Activated B cell treated with CpG ODN at 0.5 μM for 24 hours (primary cell): Measurements from ENCODE around the gene ADAM8. TPM values are rescaled to one million over a fixed set of nuclear protein-coding genes. Genes with fewer than 3 reads are reported as not detected.

Experiments used
- ATAC-seq: fragments of 200-7000 bp; cut with Tn5 transposase; one replicate; pipeline ENCODE4 v1.10.0; 2021; ENCODE audit warnings: low read depth, mild to moderate bottlenecking, moderate library complexity
- CTCF ChIA-PET: fragments of 350-600 bp; sonication (Branson Sonifier 250); formaldehyde crosslinking; loops from one replicate; lab custom pipeline; 2021; ENCODE audit warnings: antibody characterized with exemption; lab: Charles Lee
- POLR2A ChIA-PET: fragments of 350-600 bp; sonication (Branson Sonifier 250); formaldehyde crosslinking; loops from one replicate; lab custom pipeline; 2021; ENCODE audit warnings: antibody characterized with exemption; lab: Charles Lee
- DNase-seq: peaks from one replicate; pipeline ENCODE4 v3.0.0; 2022
- H3K27ac Mint-ChIP-seq: one replicate; pipeline ENCODE4 v1.8.0; 2020; ENCODE audit warnings: mixed read lengths
- H3K27me3 Mint-ChIP-seq: one replicate; pipeline ENCODE4 v1.8.0; 2021; ENCODE audit warnings: mixed read lengths
- H3K36me3 Mint-ChIP-seq: one replicate; pipeline ENCODE4 v1.8.0; 2021; ENCODE audit warnings: low read depth, mixed read lengths
- H3K4me1 Mint-ChIP-seq: one replicate; pipeline ENCODE4 v1.8.0; 2021; ENCODE audit warnings: mixed read lengths
- H3K4me3 Mint-ChIP-seq: one replicate; pipeline ENCODE4 v1.8.0; 2020; ENCODE audit warnings: mild to moderate bottlenecking, mixed read lengths
- H3K9me3 Mint-ChIP-seq: one replicate; pipeline ENCODE4 v1.8.0; 2020; ENCODE audit warnings: mixed read lengths
- intact Hi-C: fragments of 100-400 bp; cut with micrococcal nuclease; formaldehyde crosslinking; loops from one replicate; pipeline ENCODE4 v1.15.1; 2024
- total RNA-seq: library from RNA; stranded (reverse); gene quantifications from 2 replicates; pipeline ENCODE4 v1.2.3, GENCODE V29; 2022
- TF ChIP-seq, protein P1 (sequence below): fragments of 200-600 bp; IDR thresholded peaks from one replicate; pipeline ENCODE4 v1.8.0; 2022; ENCODE audit warnings: antibody characterized with exemption, mild to moderate bottlenecking

Gene ADAM8
- total RNA-seq, 1 donor from 2014 or later, result 152 TPM

DNA sequence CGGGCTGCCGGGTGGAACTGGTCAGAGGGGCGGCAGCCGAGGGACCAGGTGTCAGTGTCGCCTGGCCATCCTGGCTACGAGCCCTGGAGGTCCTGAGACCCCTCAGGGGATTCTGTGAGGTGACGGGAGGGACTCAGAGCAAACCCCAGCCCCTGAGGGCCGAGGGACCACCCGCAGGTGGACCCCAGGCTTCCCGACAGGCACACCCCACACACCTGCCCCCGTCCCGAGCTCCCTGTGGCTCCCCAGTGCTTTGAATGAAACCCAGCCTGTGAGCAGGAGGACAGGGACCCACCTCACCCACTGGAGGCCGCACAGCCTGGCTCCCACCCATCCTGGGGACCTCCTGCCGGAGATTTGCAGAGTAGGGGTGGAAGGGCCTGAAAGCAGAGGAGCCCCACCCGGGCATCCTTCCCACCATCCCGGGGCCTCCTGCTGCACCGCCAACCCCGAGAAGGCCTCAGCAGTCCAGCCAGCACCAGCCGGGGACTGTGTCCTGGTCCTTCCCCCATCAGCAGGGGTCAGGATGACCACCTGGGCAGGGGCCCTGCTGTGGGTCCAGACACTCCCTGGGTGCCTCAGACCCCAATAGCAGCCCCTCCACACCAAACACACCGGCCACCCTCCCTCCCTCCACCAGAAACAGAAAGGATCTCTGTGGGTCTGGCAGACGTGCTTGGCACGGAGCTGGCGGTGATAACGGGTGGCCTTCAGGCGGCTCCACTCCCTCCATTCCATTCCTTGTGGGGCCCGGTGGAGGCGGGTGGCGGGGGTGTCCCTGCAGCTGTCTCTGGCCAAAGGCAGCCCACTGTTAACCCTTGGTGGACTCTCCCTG, 25.1 kb downstream of the ADAM8 start:
- Mint-ChIP-seq H3K36me3 (no peaks in the 10 kb centered on the region), H3K27me3 (peaks cover 10% of the 10 kb centered on the region), H3K9me3 (no peaks in the 10 kb centered on the region), H3K27ac (no peak overlapping the region), H3K4me3 (no peak overlapping the region), H3K4me1 (peaks cover 5% of the 10 kb centered on the region)
- TF ChIP-seq, protein P1, sequence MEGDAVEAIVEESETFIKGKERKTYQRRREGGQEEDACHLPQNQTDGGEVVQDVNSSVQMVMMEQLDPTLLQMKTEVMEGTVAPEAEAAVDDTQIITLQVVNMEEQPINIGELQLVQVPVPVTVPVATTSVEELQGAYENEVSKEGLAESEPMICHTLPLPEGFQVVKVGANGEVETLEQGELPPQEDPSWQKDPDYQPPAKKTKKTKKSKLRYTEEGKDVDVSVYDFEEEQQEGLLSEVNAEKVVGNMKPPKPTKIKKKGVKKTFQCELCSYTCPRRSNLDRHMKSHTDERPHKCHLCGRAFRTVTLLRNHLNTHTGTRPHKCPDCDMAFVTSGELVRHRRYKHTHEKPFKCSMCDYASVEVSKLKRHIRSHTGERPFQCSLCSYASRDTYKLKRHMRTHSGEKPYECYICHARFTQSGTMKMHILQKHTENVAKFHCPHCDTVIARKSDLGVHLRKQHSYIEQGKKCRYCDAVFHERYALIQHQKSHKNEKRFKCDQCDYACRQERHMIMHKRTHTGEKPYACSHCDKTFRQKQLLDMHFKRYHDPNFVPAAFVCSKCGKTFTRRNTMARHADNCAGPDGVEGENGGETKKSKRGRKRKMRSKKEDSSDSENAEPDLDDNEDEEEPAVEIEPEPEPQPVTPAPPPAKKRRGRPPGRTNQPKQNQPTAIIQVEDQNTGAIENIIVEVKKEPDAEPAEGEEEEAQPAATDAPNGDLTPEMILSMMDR, result no peak
- CTCF ChIA-PET, result interaction anchor here (1.0 kb wide), 1 partner anchor 108 kb away, joined by 3 read pairs; no protein-coding TSS in a partner anchor
- POLR2A ChIA-PET, result no interaction called here
- ATAC-seq (no peak), DNase-seq (no peak)
- intact Hi-C loops, result loop anchor here (10.0 kb wide), 1 partner anchor 307 kb away; the partner anchor contains the start of gene CFAP46

DNA sequence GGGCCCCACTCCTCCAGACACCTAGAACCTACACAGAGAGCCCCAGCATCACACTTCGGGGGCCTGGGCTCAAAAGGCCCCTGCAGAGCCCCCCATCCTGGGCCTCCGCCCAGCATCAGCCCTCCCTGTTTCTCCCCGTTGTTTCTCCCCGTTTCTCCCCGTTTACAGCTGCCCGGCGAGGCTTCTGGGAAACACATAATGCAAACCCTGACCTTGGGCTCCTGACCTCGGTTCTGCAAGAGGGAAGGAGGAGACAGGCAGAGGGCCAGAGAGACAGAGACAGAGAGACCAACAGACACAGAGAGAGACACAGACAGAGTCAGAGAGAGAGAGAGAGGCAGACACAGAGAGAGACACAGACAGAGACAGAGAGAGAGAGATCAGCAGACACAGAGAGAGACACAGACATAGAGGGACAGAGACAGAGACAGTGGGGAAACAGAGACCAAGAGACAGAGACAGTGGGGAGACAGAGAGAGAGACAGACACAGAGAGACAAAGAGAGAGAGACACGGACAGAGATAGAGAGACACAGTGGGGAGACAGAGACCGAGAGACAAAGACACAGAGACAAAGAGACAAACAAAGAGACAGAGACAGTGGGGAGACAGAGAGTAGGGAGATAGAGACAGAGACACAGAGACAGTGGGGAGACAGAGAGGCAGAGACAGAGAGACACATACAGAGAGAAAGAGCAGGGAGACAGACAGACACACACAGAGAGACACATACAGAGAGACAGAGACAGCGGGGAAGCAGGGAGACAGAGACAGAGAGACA, 26.5 kb downstream of the ADAM8 start:
- TF ChIP-seq, protein P1, result no peak
- DNase-seq, result no peak
- no peak for ATAC-seq
- intact Hi-C loops, result loop anchor here (10.0 kb wide), 1 partner anchor 305 kb away; the partner anchor contains the start of gene CFAP46
- no peaks in the 10 kb centered on the region for H3K36me3 Mint-ChIP-seq
- CTCF ChIA-PET, result no interaction called here
- H3K27me3 Mint-ChIP-seq, result peaks cover 14% of the 10 kb centered on the region
- peaks cover 5% of the 10 kb centered on the region for H3K4me1 Mint-ChIP-seq
- no peaks in the 10 kb centered on the region for H3K9me3 Mint-ChIP-seq
- no peak overlapping the region for H3K27ac Mint-ChIP-seq
- POLR2A ChIA-PET, result no interaction called here
- no peak overlapping the region for H3K4me3 Mint-ChIP-seq

DNA sequence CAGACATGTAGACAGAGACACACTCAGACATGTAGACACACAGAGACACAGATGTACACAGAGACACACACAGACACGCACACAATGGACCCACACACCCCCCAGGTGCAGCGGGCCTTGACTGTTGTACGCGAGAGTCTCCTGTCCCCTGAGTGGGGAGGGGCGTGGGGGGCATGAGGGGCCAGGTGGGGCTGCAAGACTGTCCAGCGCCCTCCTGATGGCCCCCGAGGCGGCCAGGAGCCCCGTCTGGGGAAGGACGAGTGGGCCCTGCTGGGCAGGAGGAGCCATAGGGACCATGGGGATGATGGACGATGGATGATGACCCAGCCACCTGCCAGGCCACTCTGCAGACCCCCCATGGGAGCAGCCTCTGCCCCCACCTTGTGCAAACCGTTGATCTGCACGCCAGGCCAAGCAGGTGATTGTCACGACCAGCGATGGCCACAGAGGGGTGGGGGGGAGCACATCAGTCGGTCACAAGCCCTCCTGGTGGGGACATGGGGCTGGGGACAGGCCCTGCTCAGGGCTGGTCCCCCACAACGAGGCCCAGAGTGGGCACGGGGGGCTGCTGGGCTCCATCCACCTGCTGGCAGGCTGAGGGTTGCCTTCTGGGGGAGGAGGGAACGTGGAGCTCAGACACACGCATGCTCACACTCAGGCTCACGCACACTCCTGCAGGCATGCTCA, 27.4 kb downstream of the ADAM8 start:
- Mint-ChIP-seq H3K9me3 (no peaks in the 10 kb centered on the region), H3K4me3 (no peak overlapping the region), H3K4me1 (peaks cover 5% of the 10 kb centered on the region), H3K36me3 (no peaks in the 10 kb centered on the region), H3K27me3 (peaks cover 16% of the 10 kb centered on the region), H3K27ac (no peak overlapping the region)
- TF ChIP-seq, protein P1, result no peak
- ATAC-seq (no peak), DNase-seq (no peak)
- POLR2A ChIA-PET, result no interaction called here
- CTCF ChIA-PET, result no interaction called here
- intact Hi-C loops, result no loop called here

DNA sequence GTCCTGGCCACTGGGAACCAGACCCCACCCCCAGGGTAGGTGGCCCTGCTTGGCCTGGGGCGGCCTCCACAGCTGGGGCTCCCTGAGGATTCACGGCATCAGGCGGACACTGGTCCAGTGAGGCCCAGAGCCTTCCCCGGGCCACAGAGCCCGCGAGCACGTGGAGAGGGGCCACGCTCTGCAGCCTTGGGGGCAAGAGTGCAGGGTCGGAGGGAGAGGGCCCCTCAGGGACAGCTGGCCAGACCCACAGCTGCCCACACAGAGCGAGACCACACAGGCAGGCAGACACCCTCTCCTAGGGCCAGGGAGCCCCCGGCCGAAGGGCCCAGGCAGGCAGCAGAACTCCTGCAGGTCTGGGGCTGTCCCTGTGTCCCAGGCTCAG, 28.3 kb downstream of the ADAM8 start:
- intact Hi-C loops, result no loop called here
- no peak overlapping the region for H3K4me3 Mint-ChIP-seq
- CTCF ChIA-PET, result no interaction called here

More for the DNA sequence above, 28.3 kb downstream of the ADAM8 start:
- ATAC-seq (no peak), DNase-seq (no peak)
- H3K27me3 Mint-ChIP-seq, result peaks cover 16% of the 10 kb centered on the region
- H3K27ac Mint-ChIP-seq, result no peak overlapping the region
- no peaks in the 10 kb centered on the region for H3K36me3 Mint-ChIP-seq
- TF ChIP-seq, protein P1, result no peak
- no peaks in the 10 kb centered on the region for H3K9me3 Mint-ChIP-seq
- H3K4me1 Mint-ChIP-seq, result peaks cover 5% of the 10 kb centered on the region
- POLR2A ChIA-PET, result no interaction called here
